Measurements from ENCODE around the gene ZNF726. TPM values are rescaled to one million over a fixed set of nuclear protein-coding genes. Genes with fewer than 3 reads are reported as not detected.
"Not testable (repeated sequence)": the region's sequence is repeated elsewhere in the genome, so short reads cannot be mapped to it uniquely, and the experiment has no call there.

ZNF726 gene
- total and polyA plus RNA-seq, 2 donors (not counting 1 experiment from before 2014, with no cell fraction given) = 1.2 to 3.5 TPM

GRCh38 chr19:23917856-23918255, 3.2 kb downstream of the ZNF726 start:
- no peak overlapping the region for H3K4me3 ChIP-seq (replicated peaks in 1 of 4; ENCODE audit: control extremely low read depth in 1 of 4, insufficient read depth in 1 of 4, low read depth in 3 of 4, low read length in 4 of 4)
- peaks cover 3% of the 10 kb centered on the region for H3K79me2 ChIP-seq (ENCODE audit: control insufficient read depth, insufficient read depth, low read length)
- H4K20me1 ChIP-seq (ENCODE audit: control insufficient read depth, extremely low read depth, insufficient read depth, low read length) = no peaks in the 10 kb centered on the region
- no peaks in the 10 kb centered on the region for H3K4me1 ChIP-seq (ENCODE audit: control insufficient read depth, extremely low read depth, insufficient read depth, low read length)
- TF ChIP-seq CTCF (conservative IDR thresholded peaks at IDR 0.05 in 1 of 2, IDR thresholded peaks at IDR 0.05 in 1 of 2; ENCODE audit: low read depth in 1 of 2, low read length in 2 of 2) (no peak), EZH2 (IDR thresholded peaks at IDR 0.05; ENCODE audit: low read length, missing control alignments) (no peak)
- no peak overlapping the region for H3K4me2 ChIP-seq (ENCODE audit: extremely low read depth, insufficient read depth, low read length)
- H3K27ac ChIP-seq (ENCODE audit: insufficient read depth, low read length) = no peak overlapping the region
- H3K27me3 ChIP-seq (ENCODE audit: control insufficient read depth, insufficient read depth, low read length) = no peaks in the 10 kb centered on the region
- no peaks in the 10 kb centered on the region for H3K9me3 ChIP-seq (ENCODE audit: control insufficient read depth, insufficient read depth, low read depth, low read length)
- no peak overlapping the region for H3K9ac ChIP-seq (ENCODE audit: insufficient read depth, low read length)
- DNase-seq (ENCODE audit: low read depth in 2 of 2) = no peak
- H2AFZ ChIP-seq (ENCODE audit: low read length) = no peak overlapping the region
- no peaks in the 10 kb centered on the region for H3K36me3 ChIP-seq (ENCODE audit: control insufficient read depth, insufficient read depth, low read length)

- no peak for TF ChIP-seq CTCF (conservative IDR thresholded peaks at IDR 0.05 in 1 of 2, IDR thresholded peaks at IDR 0.05 in 1 of 2; ENCODE audit: low read depth in 1 of 2, low read length in 2 of 2)
- no peak for TF ChIP-seq EZH2 (IDR thresholded peaks at IDR 0.05; ENCODE audit: low read length, missing control alignments)
These were observed 10.6 kb downstream of the ZNF726 start for GRCh38 chr19:23925285-23925684.

GRCh38 chr19:23932878-23933277, 18.2 kb downstream of the ZNF726 start:
- no peak for DNase-seq (ENCODE audit: low read depth in 2 of 2)
- Histone ChIP-seq H3K36me3 (ENCODE audit: control insufficient read depth, insufficient read depth, low read length) (no peaks in the 10 kb centered on the region), H3K4me2 (ENCODE audit: extremely low read depth, insufficient read depth, low read length) (no peak overlapping the region), H3K4me1 (ENCODE audit: control insufficient read depth, extremely low read depth, insufficient read depth, low read length) (no peaks in the 10 kb centered on the region), H3K9ac (ENCODE audit: insufficient read depth, low read length) (no peak overlapping the region), H3K27ac (ENCODE audit: insufficient read depth, low read length) (no peak overlapping the region), H4K20me1 (ENCODE audit: control insufficient read depth, extremely low read depth, insufficient read depth, low read length) (no peaks in the 10 kb centered on the region), H3K27me3 (ENCODE audit: control insufficient read depth, insufficient read depth, low read length) (no peaks in the 10 kb centered on the region), H3K79me2 (ENCODE audit: control insufficient read depth, insufficient read depth, low read length) (no peaks in the 10 kb centered on the region), H3K9me3 (ENCODE audit: control insufficient read depth, insufficient read depth, low read depth, low read length) (no peaks in the 10 kb centered on the region), H3K4me3 (replicated peaks in 1 of 4; ENCODE audit: control extremely low read depth in 1 of 4, insufficient read depth in 1 of 4, low read depth in 3 of 4, low read length in 4 of 4) (no peak overlapping the region), H2AFZ (ENCODE audit: low read length) (no peak overlapping the region)
- TF ChIP-seq EZH2 (IDR thresholded peaks at IDR 0.05; ENCODE audit: low read length, missing control alignments) = no peak
- TF ChIP-seq CTCF (conservative IDR thresholded peaks at IDR 0.05 in 1 of 2, IDR thresholded peaks at IDR 0.05 in 1 of 2; ENCODE audit: low read depth in 1 of 2, low read length in 2 of 2) = no peak

More at GRCh38 chr19:23925285-23925684, 10.6 kb downstream of the ZNF726 start:
- no peaks in the 10 kb centered on the region for H3K4me1 ChIP-seq (ENCODE audit: control insufficient read depth, extremely low read depth, insufficient read depth, low read length)
- no peaks in the 10 kb centered on the region for H3K79me2 ChIP-seq (ENCODE audit: control insufficient read depth, insufficient read depth, low read length)
- no peak for DNase-seq (ENCODE audit: low read depth in 2 of 2)
- H3K9ac ChIP-seq (ENCODE audit: insufficient read depth, low read length) = no peak overlapping the region
- H3K27me3 ChIP-seq (ENCODE audit: control insufficient read depth, insufficient read depth, low read length) = no peaks in the 10 kb centered on the region
- H3K4me2 ChIP-seq (ENCODE audit: extremely low read depth, insufficient read depth, low read length) = no peak overlapping the region
- H3K4me3 ChIP-seq (replicated peaks in 1 of 4; ENCODE audit: control extremely low read depth in 1 of 4, insufficient read depth in 1 of 4, low read depth in 3 of 4, low read length in 4 of 4) = no peak overlapping the region
- no peaks in the 10 kb centered on the region for H4K20me1 ChIP-seq (ENCODE audit: control insufficient read depth, extremely low read depth, insufficient read depth, low read length)
- H2AFZ ChIP-seq (ENCODE audit: low read length) = no peak overlapping the region
- no peaks in the 10 kb centered on the region for H3K36me3 ChIP-seq (ENCODE audit: control insufficient read depth, insufficient read depth, low read length)
- H3K27ac ChIP-seq (ENCODE audit: insufficient read depth, low read length) = no peak overlapping the region
- no peaks in the 10 kb centered on the region for H3K9me3 ChIP-seq (ENCODE audit: control insufficient read depth, insufficient read depth, low read depth, low read length)

GRCh38 chr19:23937031-23937430, 22.3 kb downstream of the ZNF726 start:
- not testable (repeated sequence) for H2AFZ ChIP-seq (ENCODE audit: low read length); H3K4me1 ChIP-seq (ENCODE audit: control insufficient read depth, extremely low read depth, insufficient read depth, low read length); DNase-seq (ENCODE audit: low read depth in 2 of 2); H3K27me3 ChIP-seq (ENCODE audit: control insufficient read depth, insufficient read depth, low read length); H3K4me3 ChIP-seq (replicated peaks in 1 of 4; ENCODE audit: control extremely low read depth in 1 of 4, insufficient read depth in 1 of 4, low read depth in 3 of 4, low read length in 4 of 4); H3K36me3 ChIP-seq (ENCODE audit: control insufficient read depth, insufficient read depth, low read length); H3K9ac ChIP-seq (ENCODE audit: insufficient read depth, low read length); H3K4me2 ChIP-seq (ENCODE audit: extremely low read depth, insufficient read depth, low read length); H3K79me2 ChIP-seq (ENCODE audit: control insufficient read depth, insufficient read depth, low read length); H3K9me3 ChIP-seq (ENCODE audit: control insufficient read depth, insufficient read depth, low read depth, low read length); H3K27ac ChIP-seq (ENCODE audit: insufficient read depth, low read length); H4K20me1 ChIP-seq (ENCODE audit: control insufficient read depth, extremely low read depth, insufficient read depth, low read length)
